ENCODE data around the gene RGS17.

- TF ChIP-seq CTCF (IDR thresholded peaks at IDR 0.05; ENCODE audit: insufficient read depth, low read length) (no peak), REST (IDR thresholded peaks at IDR 0.05; ENCODE audit: insufficient replicate concordance, low read depth) (no peak), POLR2AphosphoS5 (IDR thresholded peaks at IDR 0.05; ENCODE audit: low read depth) (no peak)
Observed at GRCh38 chr6:153121311-153121710, 9.8 kb downstream of the RGS17 start.

Data from HL-60 (cell line).